GM18907 (cell line): ENCODE measurements around the gene PLXND1.

Experiments
- ATAC-seq: cut with Tn5 transposase; IDR thresholded peaks from one replicate; pipeline ENCODE4 v1.9.1; 2021; ENCODE audit warnings: mild to moderate bottlenecking, moderate library complexity; ENCODE audit not compliant: unreplicated experiment

The PLXND1 gene

GRCh38 chr3:129587566-129588210 is 18.8 kb downstream of the PLXND1 start:
- ATAC-seq, result no peak

- no peak for ATAC-seq
Measured at GRCh38 chr3:129586746-129587430, 19.6 kb downstream of the PLXND1 start.

GRCh38 chr3:129585949-129586657 is 20.4 kb downstream of the PLXND1 start:
- ATAC-seq, result no peak

GRCh38 chr3:129584631-129585030 is 21.8 kb downstream of the PLXND1 start:
- ATAC-seq, result no peak

- ATAC-seq, result no peak
Measured at GRCh38 chr3:129583289-129583688, 23.2 kb downstream of the PLXND1 start.

- ATAC-seq, result no peak
Measured at GRCh38 chr3:129582799-129583198, 23.7 kb downstream of the PLXND1 start.

- no peak for ATAC-seq
Measured at GRCh38 chr3:129581623-129582022, 24.9 kb downstream of the PLXND1 start.

GRCh38 chr3:129579991-129580390 is 26.5 kb downstream of the PLXND1 start:
- no peak for ATAC-seq

- peak; percentile 47 for ATAC-seq
Measured at GRCh38 chr3:129577925-129578786, 28.3 kb downstream of the PLXND1 start.

GRCh38 chr3:129577366-129577765 is 29.1 kb downstream of the PLXND1 start:
- no peak for ATAC-seq

GRCh38 chr3:129576514-129577352 is 29.7 kb downstream of the PLXND1 start:
- ATAC-seq, result peak; percentile 67

- ATAC-seq, result no peak
Measured at GRCh38 chr3:129575997-129576384, 30.5 kb downstream of the PLXND1 start.

- ATAC-seq, result no peak
Measured at GRCh38 chr3:129575233-129575996, 31.1 kb downstream of the PLXND1 start.

GRCh38 chr3:129574206-129574605 is 32.3 kb downstream of the PLXND1 start:
- ATAC-seq, result no peak

GRCh38 chr3:129573493-129573892 is 33.0 kb downstream of the PLXND1 start:
- no peak for ATAC-seq

- no peak for ATAC-seq
Measured at GRCh38 chr3:129572603-129573002, 33.9 kb downstream of the PLXND1 start.

GRCh38 chr3:129571605-129572547 is 34.6 kb downstream of the PLXND1 start:
- no peak for ATAC-seq

- ATAC-seq, result no peak
Measured at GRCh38 chr3:129569856-129570255, 36.6 kb downstream of the PLXND1 start.
